SK-N-SH treated with all-trans-retinoic acid at 6 μM for 48 hours (cell line): Measurements from ENCODE around the gene HCFC1R1.

Experiments
- ATAC-seq: fragments of 200-7000 bp; cut with Tn5 transposase; 3 replicates; pipeline ENCODE4 v1.9.1; 2020; ENCODE audit warnings: mild to moderate bottlenecking, moderate library complexity
- ARNTL ChIP-seq: fragments of 450-650 bp; formaldehyde crosslinking; IDR thresholded peaks from 2 replicates; pipeline ENCODE4 v1.5.0; 2020; ENCODE audit warnings: low read depth, mild to moderate bottlenecking, moderate library complexity, borderline replicate concordance
- BACH2 ChIP-seq: fragments of 250-450 bp; sonication (Bioruptor Pico); IDR thresholded peaks from 2 replicates; pipeline ENCODE4 v1.9.0; 2021; ENCODE audit warnings: mild to moderate bottlenecking, borderline replicate concordance
- CSDC2 ChIP-seq: fragments of 250-450 bp; sonication (Bioruptor Pico); IDR thresholded peaks from 2 replicates; pipeline ENCODE4 v1.5.0; 2020; ENCODE audit warnings: mild to moderate bottlenecking, moderate library complexity
- ESRRG ChIP-seq: fragments of 250-450 bp; sonication (Bioruptor Pico); IDR thresholded peaks from 2 replicates; pipeline ENCODE4 v1.6.1; 2021; ENCODE audit warnings: mild to moderate bottlenecking
- GLIS3 ChIP-seq: fragments of 250-450 bp; sonication (Bioruptor Pico); IDR thresholded peaks from 2 replicates; pipeline ENCODE4 v1.5.0; 2020; ENCODE audit warnings: mild to moderate bottlenecking, moderate library complexity
- ISL1 ChIP-seq: fragments of 250-450 bp; sonication (Bioruptor Pico); IDR thresholded peaks from 2 replicates; pipeline ENCODE4 v2.1.2; 2022; ENCODE audit warnings: mild to moderate bottlenecking, moderate library complexity
- OSR1 ChIP-seq: fragments of 250-450 bp; sonication (Bioruptor Pico); IDR thresholded peaks from 2 replicates; pipeline ENCODE4 v1.8.0; 2022; ENCODE audit warnings: moderate library complexity, mild to moderate bottlenecking, inconsistent platforms
- PPARA ChIP-seq: fragments of 250-450 bp; sonication (Bioruptor Pico); IDR thresholded peaks from 2 replicates; pipeline ENCODE4 v1.5.0; 2020; ENCODE audit warnings: mild to moderate bottlenecking, borderline replicate concordance
- RARB ChIP-seq: fragments of 250-450 bp; sonication (Bioruptor Pico); IDR thresholded peaks from 2 replicates; pipeline ENCODE4 v1.8.0; 2021; ENCODE audit warnings: mild to moderate bottlenecking, moderate library complexity
- SNAI2 ChIP-seq: fragments of 250-450 bp; sonication (Bioruptor Pico); IDR thresholded peaks from 2 replicates; pipeline ENCODE4 v1.5.0; 2020; ENCODE audit warnings: mild to moderate bottlenecking, moderate library complexity
- TCF4 ChIP-seq: fragments of 250-450 bp; sonication (Bioruptor Pico); IDR thresholded peaks from 2 replicates; pipeline ENCODE4 v1.8.0; 2021; ENCODE audit warnings: mild to moderate bottlenecking, moderate library complexity, borderline replicate concordance
- TOX ChIP-seq: fragments of 250-450 bp; sonication (Bioruptor Pico); IDR thresholded peaks from 2 replicates; pipeline ENCODE4 v1.8.0; 2021; ENCODE audit warnings: mild to moderate bottlenecking, moderate library complexity, borderline replicate concordance
- ZC3H10 ChIP-seq: fragments of 250-450 bp; sonication (Bioruptor Pico); IDR thresholded peaks from 2 replicates; pipeline ENCODE4 v1.5.1; 2021; ENCODE audit warnings: mild to moderate bottlenecking, moderate library complexity
- ZFP3 ChIP-seq: fragments of 250-450 bp; sonication (Bioruptor Pico); IDR thresholded peaks from 2 replicates; pipeline ENCODE4 v1.5.0; 2020; ENCODE audit warnings: mild to moderate bottlenecking, moderate library complexity
- ZFP30 ChIP-seq: fragments of 450-650 bp; formaldehyde crosslinking; IDR thresholded peaks from 2 replicates; pipeline ENCODE4 v1.5.0; 2022; ENCODE audit warnings: mild to moderate bottlenecking, moderate library complexity
- ZNF565 ChIP-seq: fragments of 450-650 bp; formaldehyde crosslinking; conservative IDR thresholded peaks from 2 replicates; pipeline ENCODE4 v1.5.0; 2020; ENCODE audit warnings: low read depth, mild to moderate bottlenecking, moderate library complexity
- TF ChIP-seq, protein P1 (sequence below): fragments of 250-450 bp; sonication (Bioruptor Pico); IDR thresholded peaks from 2 replicates; pipeline ENCODE4 v1.5.1; 2020; ENCODE audit warnings: low read depth, mild to moderate bottlenecking, moderate library complexity
- TF ChIP-seq, protein P2 (sequence below): fragments of 250-450 bp; sonication (Bioruptor Pico); IDR thresholded peaks from 2 replicates; pipeline ENCODE4 v1.8.0; 2021; ENCODE audit warnings: low read depth, mild to moderate bottlenecking, moderate library complexity, borderline replicate concordance
- TF ChIP-seq, protein P3 (sequence below): fragments of 250-450 bp; sonication (Bioruptor Pico); IDR thresholded peaks from 2 replicates; pipeline ENCODE4 v1.8.0; 2020; ENCODE audit warnings: mild to moderate bottlenecking, moderate library complexity, borderline replicate concordance
- TF ChIP-seq, protein P4 (sequence below): fragments of 250-450 bp; sonication (Bioruptor Pico); IDR thresholded peaks from 2 replicates; pipeline ENCODE4 v1.5.1; 2021; ENCODE audit warnings: mild to moderate bottlenecking, moderate library complexity

HCFC1R1 gene

DNA sequence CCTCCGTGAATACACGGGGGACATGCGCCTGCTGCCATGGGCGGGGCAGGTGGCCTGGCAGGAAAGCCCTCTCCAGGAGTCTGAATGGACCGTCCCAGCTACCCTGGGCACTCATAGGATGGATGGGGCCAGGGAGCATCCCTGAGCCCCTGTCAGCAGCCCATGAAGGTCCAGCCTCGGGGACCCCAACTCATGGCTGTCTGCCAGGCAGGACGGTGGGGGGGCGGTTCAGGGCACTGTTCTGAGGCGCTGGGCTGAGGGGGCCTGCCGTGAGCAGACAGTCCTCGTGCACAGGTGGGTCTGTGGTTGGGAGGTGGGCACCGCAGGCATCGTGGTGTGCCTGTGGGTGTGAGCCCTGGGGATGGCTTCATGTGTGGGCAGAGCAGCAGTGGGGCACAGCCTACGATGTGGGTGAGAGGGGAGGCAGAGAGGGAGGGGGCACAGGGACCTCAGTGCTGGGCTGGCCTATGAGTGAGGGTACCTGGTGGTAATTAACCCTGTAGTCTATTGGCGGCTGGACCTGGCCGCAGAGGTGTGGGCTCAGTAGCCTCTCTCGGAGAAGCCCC, 37.0 kb downstream of the HCFC1R1 start:
- no peak for ATAC-seq
- TF ChIP-seq, protein P1, sequence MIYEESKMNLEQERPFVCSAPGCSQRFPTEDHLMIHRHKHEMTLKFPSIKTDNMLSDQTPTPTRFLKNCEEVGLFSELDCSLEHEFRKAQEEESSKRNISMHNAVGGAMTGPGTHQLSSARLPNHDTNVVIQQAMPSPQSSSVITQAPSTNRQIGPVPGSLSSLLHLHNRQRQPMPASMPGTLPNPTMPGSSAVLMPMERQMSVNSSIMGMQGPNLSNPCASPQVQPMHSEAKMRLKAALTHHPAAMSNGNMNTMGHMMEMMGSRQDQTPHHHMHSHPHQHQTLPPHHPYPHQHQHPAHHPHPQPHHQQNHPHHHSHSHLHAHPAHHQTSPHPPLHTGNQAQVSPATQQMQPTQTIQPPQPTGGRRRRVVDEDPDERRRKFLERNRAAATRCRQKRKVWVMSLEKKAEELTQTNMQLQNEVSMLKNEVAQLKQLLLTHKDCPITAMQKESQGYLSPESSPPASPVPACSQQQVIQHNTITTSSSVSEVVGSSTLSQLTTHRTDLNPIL (CRISPR knock-in tag), result no peak
- no peak for TF ChIP-seq ZC3H10
- TF ChIP-seq ZNF565 (CRISPR knock-in tag), result no peak
- TF ChIP-seq, protein P2, sequence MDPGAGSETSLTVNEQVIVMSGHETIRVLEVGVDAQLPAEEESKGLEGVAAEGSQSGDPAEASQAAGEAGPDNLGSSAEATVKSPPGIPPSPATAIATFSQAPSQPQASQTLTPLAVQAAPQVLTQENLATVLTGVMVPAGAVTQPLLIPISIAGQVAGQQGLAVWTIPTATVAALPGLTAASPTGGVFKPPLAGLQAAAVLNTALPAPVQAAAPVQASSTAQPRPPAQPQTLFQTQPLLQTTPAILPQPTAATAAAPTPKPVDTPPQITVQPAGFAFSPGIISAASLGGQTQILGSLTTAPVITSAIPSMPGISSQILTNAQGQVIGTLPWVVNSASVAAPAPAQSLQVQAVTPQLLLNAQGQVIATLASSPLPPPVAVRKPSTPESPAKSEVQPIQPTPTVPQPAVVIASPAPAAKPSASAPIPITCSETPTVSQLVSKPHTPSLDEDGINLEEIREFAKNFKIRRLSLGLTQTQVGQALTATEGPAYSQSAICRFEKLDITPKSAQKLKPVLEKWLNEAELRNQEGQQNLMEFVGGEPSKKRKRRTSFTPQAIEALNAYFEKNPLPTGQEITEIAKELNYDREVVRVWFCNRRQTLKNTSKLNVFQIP (CRISPR knock-in tag), result no peak
- no peak for TF ChIP-seq ESRRG (CRISPR knock-in tag)

DNA sequence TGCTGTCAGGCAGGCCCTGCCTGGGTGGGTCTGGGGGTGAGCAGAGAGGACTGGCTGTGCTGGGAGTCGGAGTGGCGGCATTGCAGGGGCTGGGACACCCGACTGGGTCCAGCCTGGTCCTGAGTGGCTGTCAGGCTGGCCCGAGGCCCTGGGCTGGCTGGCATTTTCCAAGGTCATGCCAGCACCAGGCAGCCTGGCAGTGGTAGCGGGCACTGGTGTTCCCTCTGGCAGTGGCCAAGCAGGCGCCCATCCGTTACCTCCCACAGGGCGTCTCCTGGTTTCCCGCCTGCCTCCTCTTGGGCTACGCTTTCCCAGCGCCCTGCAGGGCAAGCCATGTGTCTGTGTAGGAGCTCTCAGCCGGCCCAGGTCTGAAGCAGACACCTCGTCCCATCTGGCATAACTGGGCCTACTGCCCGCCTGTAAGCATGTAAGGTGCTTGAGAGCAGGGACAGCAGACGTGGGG, 37.8 kb downstream of the HCFC1R1 start:
- no peak for ATAC-seq
- TF ChIP-seq CSDC2 (CRISPR knock-in tag) (no peak), PPARA (CRISPR knock-in tag) (no peak), ZC3H10 (no peak), RARB (CRISPR knock-in tag) (no peak), OSR1 (CRISPR knock-in tag) (no peak), ZFP3 (CRISPR knock-in tag) (no peak), GLIS3 (no peak), ISL1 (CRISPR knock-in tag) (no peak), ZFP30 (CRISPR knock-in tag) (no peak), ESRRG (CRISPR knock-in tag) (no peak), BACH2 (CRISPR knock-in tag) (no peak), ZNF565 (CRISPR knock-in tag) (no peak), ARNTL (CRISPR knock-in tag) (no peak)
- TF ChIP-seq, protein P1 (CRISPR knock-in tag), result no peak
- TF ChIP-seq, protein P3, sequence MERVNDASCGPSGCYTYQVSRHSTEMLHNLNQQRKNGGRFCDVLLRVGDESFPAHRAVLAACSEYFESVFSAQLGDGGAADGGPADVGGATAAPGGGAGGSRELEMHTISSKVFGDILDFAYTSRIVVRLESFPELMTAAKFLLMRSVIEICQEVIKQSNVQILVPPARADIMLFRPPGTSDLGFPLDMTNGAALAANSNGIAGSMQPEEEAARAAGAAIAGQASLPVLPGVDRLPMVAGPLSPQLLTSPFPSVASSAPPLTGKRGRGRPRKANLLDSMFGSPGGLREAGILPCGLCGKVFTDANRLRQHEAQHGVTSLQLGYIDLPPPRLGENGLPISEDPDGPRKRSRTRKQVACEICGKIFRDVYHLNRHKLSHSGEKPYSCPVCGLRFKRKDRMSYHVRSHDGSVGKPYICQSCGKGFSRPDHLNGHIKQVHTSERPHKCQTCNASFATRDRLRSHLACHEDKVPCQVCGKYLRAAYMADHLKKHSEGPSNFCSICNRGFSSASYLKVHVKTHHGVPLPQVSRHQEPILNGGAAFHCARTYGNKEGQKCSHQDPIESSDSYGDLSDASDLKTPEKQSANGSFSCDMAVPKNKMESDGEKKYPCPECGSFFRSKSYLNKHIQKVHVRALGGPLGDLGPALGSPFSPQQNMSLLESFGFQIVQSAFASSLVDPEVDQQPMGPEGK (CRISPR knock-in tag), result no peak
- TF ChIP-seq, protein P4, sequence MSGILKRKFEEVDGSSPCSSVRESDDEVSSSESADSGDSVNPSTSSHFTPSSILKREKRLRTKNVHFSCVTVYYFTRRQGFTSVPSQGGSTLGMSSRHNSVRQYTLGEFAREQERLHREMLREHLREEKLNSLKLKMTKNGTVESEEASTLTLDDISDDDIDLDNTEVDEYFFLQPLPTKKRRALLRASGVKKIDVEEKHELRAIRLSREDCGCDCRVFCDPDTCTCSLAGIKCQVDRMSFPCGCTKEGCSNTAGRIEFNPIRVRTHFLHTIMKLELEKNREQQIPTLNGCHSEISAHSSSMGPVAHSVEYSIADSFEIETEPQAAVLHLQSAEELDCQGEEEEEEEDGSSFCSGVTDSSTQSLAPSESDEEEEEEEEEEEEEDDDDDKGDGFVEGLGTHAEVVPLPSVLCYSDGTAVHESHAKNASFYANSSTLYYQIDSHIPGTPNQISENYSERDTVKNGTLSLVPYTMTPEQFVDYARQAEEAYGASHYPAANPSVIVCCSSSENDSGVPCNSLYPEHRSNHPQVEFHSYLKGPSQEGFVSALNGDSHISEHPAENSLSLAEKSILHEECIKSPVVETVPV (CRISPR knock-in tag), result no peak
- TF ChIP-seq, protein P2 (CRISPR knock-in tag), result no peak

DNA sequence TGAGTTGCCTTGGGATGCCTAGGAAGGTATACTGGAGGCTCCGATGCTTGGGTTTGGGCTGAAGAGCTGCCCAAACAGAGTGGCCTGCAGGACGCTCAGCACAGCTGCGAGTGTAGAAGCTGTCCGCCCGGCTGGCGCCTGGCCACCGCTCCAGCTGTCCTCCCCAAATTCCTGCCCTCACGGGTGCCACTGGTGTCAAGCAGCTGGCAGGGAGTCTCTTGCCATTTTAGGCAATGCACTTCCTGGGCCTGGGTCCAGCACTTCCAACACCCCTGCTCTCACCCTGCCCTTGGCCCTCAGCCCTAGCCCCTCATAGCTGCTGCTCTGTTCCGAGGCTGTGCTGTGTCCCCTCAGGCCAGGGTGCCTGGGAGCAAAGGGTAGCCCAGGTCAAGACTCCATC, 38.3 kb downstream of the HCFC1R1 start:
- ATAC-seq, result no peak
- no peak for TF ChIP-seq ZFP3 (CRISPR knock-in tag)
- no peak for TF ChIP-seq ZC3H10
- TF ChIP-seq TCF4 (CRISPR knock-in tag), result no peak
- TF ChIP-seq GLIS3, result no peak
- TF ChIP-seq SNAI2 (CRISPR knock-in tag), result no peak
- TF ChIP-seq ZFP30 (CRISPR knock-in tag), result no peak
- no peak for TF ChIP-seq TOX (CRISPR knock-in tag)
- no peak for TF ChIP-seq BACH2 (CRISPR knock-in tag)
- no peak for TF ChIP-seq ZNF565 (CRISPR knock-in tag)
- TF ChIP-seq, protein P2 (CRISPR knock-in tag), result no peak
- TF ChIP-seq CSDC2 (CRISPR knock-in tag), result no peak
- TF ChIP-seq, protein P3 (CRISPR knock-in tag), result no peak
- no peak for TF ChIP-seq ARNTL (CRISPR knock-in tag)
- TF ChIP-seq PPARA (CRISPR knock-in tag), result no peak
- no peak for TF ChIP-seq ESRRG (CRISPR knock-in tag)
- TF ChIP-seq ISL1 (CRISPR knock-in tag), result no peak
- TF ChIP-seq, protein P1 (CRISPR knock-in tag), result no peak
